ENCODE data around the gene GSTM3. TPM values are rescaled to one million over a fixed set of nuclear protein-coding genes. Genes with fewer than 3 reads are reported as not detected.

Gene GSTM3
- total and polyA plus RNA-seq, 9 of the 15 experiments (the other 6 are each of a cell fraction or from before 2014, with no cell fraction given), result 3.9 to 24.5 (median 9.4) TPM

GRCh38 chr1:109762821-109763645 lies 22.2 kb upstream of the GSTM3 start:
- in situ Hi-C loops (cut with MboI) (loop anchor here (5.0 kb wide), 1 partner anchor 216 kb away; the partner anchor contains the start of gene GNAI3), intact Hi-C loops (cut with micrococcal nuclease) (no loop called here)
- Histone ChIP-seq H3K4me1 (replicated peaks in 1 of 2; ENCODE audit: control insufficient read depth in 2 of 2, insufficient read depth in 2 of 2, low read length in 2 of 2) (peaks cover 27 to 29% of the 10 kb centered on the region in 2 experiments), H4K20me1 (replicated peaks; ENCODE audit: control insufficient read depth, insufficient read depth, low read length) (no peaks in the 10 kb centered on the region), H2AFZ (ENCODE audit: low read depth, low read length) (peak overlapping the region; percentile 93), H3K4me3 (no peak overlapping the region), H3K9me3 (replicated peaks; ENCODE audit: control insufficient read depth, insufficient read depth, low read depth, low read length) (no peaks in the 10 kb centered on the region), H3K27ac (ENCODE audit: extremely low read depth, low read depth, low read length) (peak overlapping the region; percentile 71; the same call in 2 of the 3 replicates), H3K9ac (ENCODE audit: insufficient read depth in 1 of 2, low read depth in 2 of 2, low read length in 2 of 2) (peak overlapping the region in 1 of 2 experiments; percentile 62; a peak in 2 of 4 replicates), H3K27me3 (ENCODE audit: control insufficient read depth in 2 of 2, insufficient read depth in 2 of 2, low read length in 2 of 2) (peaks cover 3 to 5% of the 10 kb centered on the region in 2 experiments; a peak in 3 of 5 replicates), H3K79me2 (ENCODE audit: control insufficient read depth, insufficient read depth, low read length) (no peaks in the 10 kb centered on the region), H3K36me3 (ENCODE audit: control insufficient read depth, insufficient read depth, low read length) (no peaks in the 10 kb centered on the region), H3K9me1 (ENCODE audit: control insufficient read depth, insufficient read depth, low read length) (no peaks in the 10 kb centered on the region), H3K4me2 (ENCODE audit: insufficient read depth, low read length) (peak overlapping the region; percentile 53)
- CTCF ChIA-PET (ENCODE audit: low intra/inter-chr PET ratio), result no interaction called here
- FAIRE-seq, result peak; percentile 82
- 54% methylated on average over 11 of the region's 11 CpGs for WGBS (ENCODE audit: insufficient coverage, low coverage, missing lambda C conversion rate)
- DNase-seq (ENCODE audit: extremely low read depth in 1 of 4, low spot score in 3 of 4), result peak; percentile 34 to 76 (median 64)
- ATAC-seq, result peak; percentile 31
- POLR2A ChIA-PET, result interaction anchor here (1.0 kb wide), 1 partner anchor 214 kb away, joined by 3 read pairs; no protein-coding TSS in a partner anchor
- no TSS peak for BruUV-seq (replicated peaks)
- TF ChIP-seq FOXK2 (conservative IDR thresholded peaks at IDR 0.05 in 1 of 2, IDR thresholded peaks at IDR 0.05 in 1 of 2; ENCODE audit: low read depth in 2 of 2) (peak; percentile 89 to 90), TSHZ1 (CRISPR knock-in tag; IDR thresholded peaks at IDR 0.05) (0 out of 2 replicates have a peak, but pooled peaks have one; percentile 54), JUN (IDR thresholded peaks at IDR 0.05; ENCODE audit: borderline replicate concordance, low read depth, low read length) (peak; percentile 58), JUN (CRISPR knock-in tag; IDR thresholded peaks at IDR 0.05; ENCODE audit: borderline replicate concordance) (no peak), SMARCE1 (IDR thresholded peaks at IDR 0.05) (peak; percentile 71; the same call in 1 of the 2 replicates), CBX3 (IDR thresholded peaks at IDR 0.05; ENCODE audit: borderline replicate concordance in 1 of 2, low read length in 2 of 2) (no peak), CHAMP1 (IDR thresholded peaks at IDR 0.05) (no peak), CREB3 (tag; conservative IDR thresholded peaks at IDR 0.05; ENCODE audit: low read depth) (peak; percentile 59; the same call in 1 of the 2 replicates), FOSL1 (tag; conservative IDR thresholded peaks at IDR 0.05) (peak; percentile 98), ETV5 (CRISPR knock-in tag; IDR thresholded peaks at IDR 0.05; ENCODE audit: low read depth) (0 out of 2 replicates have a peak, but pooled peaks have one; percentile 17), ZNF785 (CRISPR knock-in tag; IDR thresholded peaks at IDR 0.05) (no peak), MEF2D (tag; conservative IDR thresholded peaks at IDR 0.05; ENCODE audit: low read depth) (peak; percentile 68)
